Body of pancreas (tissue), 4 donors: Measurements from ENCODE around the gene RANBP1. TPM values are rescaled to one million over a fixed set of nuclear protein-coding genes. Genes with fewer than 3 reads are reported as not detected.

ENCODE experiments used
- ATAC-seq: fragments of 150-250 bp; one replicate; pipeline ENCODE4 v1.9.1; 2016
- DNase-seq, 4 donors: peaks; one replicate each; pipeline ENCODE4 v3.0.0-alpha.2; 2019
- H3K27ac ChIP-seq, 4 donors: fragments of 200-600 bp; sonication (generic); 1 replicate in 3 of 4; 2 replicates in 1 of 4; pipeline versions ENCODE4 v1.5.1 to v1.6.1; 2016 to 2019; ENCODE audit warnings: mild to moderate bottlenecking in 1 of 4, mixed read lengths in 1 of 4, moderate library complexity in 1 of 4
- H3K27me3 ChIP-seq, 2 donors: fragments of 200-600 bp; sonication (generic); one replicate each; pipeline ENCODE4 v1.6.0; 2016; ENCODE audit warnings: mild to moderate bottlenecking in 1 of 2
- H3K36me3 ChIP-seq, 2 donors: fragments of 200-600 bp; sonication (generic); replicated peaks in 1 of 2; 2 replicates each; pipeline ENCODE4 v1.5.1; 2016; ENCODE audit warnings: low read depth in 2 of 2; ENCODE audit not compliant: insufficient read depth in 1 of 2
- H3K4me1 ChIP-seq: fragments of 200-600 bp; sonication (generic); one replicate; pipeline ENCODE4 v1.6.0; 2016
- H3K4me3 ChIP-seq, 2 donors: fragments of 200-600 bp; sonication (generic); 1 replicate in 1 of 2; 2 replicates in 1 of 2; pipeline ENCODE4 v1.5.1; 2016 to 2019
- H3K9me3 ChIP-seq, 3 donors: fragments of 200-600 bp; sonication (generic); 1 replicate in 2 of 3; 2 replicates in 1 of 3; pipeline ENCODE4 v1.5.1; 2016
- POLR2A ChIP-seq, 3 donors: fragments of 450-650 bp; IDR thresholded peaks; one replicate each; pipeline ENCODE4 v1.6.1; 2016; ENCODE audit warnings: antibody characterized with exemption in 3 of 3, mild to moderate bottlenecking in 2 of 3
- WGBS, 2 donors: methylation state at CpG; one replicate each; pipeline ENCODE4 v1.1.5; 2017; 5-methylcytosine and 5-hydroxymethylcytosine counted together
- intact Hi-C: fragments of 100-400 bp; cut with DNase I; formaldehyde crosslinking; loops from one replicate; pipeline ENCODE4 v1.15.1; 2023
- total RNA-seq, 2 donors: library from RNA; depleted of rRNA; stranded (reverse); fragments of >200 nt; gene quantifications; one replicate each; pipeline ENCODE4 v1.1.0, GENCODE V29; 2016
- TF ChIP-seq, protein P1 (sequence below), 7 experiments: fragments of 450-650 bp in 4 of 7; fragments of 200-600 bp in 3 of 7; sonication (generic) in 3 of 7; IDR thresholded peaks; one replicate each; pipeline ENCODE4 v1.5.1; 2016 to 2019; ENCODE audit warnings: antibody characterized with exemption in 7 of 7

Gene RANBP1
- total RNA-seq, 2 donors from 2014 or later: 69.3 to 134 TPM

DNA sequence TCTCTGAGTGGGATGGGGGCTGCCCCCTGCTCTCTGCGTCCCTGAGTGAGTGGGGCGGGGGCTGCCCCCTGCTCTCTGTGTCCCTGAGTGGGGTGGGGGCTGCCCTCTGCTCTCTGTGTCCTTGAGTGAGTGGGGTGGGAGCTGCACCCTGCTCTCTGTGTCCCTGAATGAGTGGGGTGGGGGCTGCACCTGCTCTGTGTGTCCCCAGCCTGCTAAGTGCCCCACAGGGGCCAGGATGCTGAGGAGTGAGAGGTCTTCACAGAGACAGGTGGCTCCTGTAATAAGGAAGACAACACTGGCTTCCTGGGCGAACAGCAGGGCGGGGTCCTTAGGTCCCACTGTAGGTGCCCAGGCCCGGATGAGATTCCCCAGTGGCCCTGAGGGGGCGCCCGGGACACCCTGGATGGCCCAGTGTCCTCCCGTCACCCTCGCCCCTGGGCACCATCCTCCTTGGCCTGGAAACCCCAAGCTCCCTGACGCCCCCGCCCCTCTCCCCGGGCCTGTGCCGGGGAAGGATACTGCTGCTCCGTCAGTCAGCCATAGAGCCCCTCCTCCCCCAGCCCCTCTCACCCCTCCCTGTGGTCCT lies 38.8 kb downstream of the RANBP1 start:
- TF ChIP-seq POLR2A (IDR thresholded peaks at IDR 0.05): no peak
- WGBS, 2 donors: 45 to 80% methylated on average over 2 to 14 of the region's 14 CpGs
- Histone ChIP-seq H3K4me3 (no peak overlapping the region), H3K27me3 (no peaks in the 10 kb centered on the region), H3K4me1 (peaks cover 7% of the 10 kb centered on the region), H3K36me3 (no peaks in the 10 kb centered on the region), H3K27ac (no peak overlapping the region), H3K9me3 (no peaks in the 10 kb centered on the region)
- no peak for ATAC-seq
- intact Hi-C loops: no loop called here
- DNase-seq: no peak

DNA sequence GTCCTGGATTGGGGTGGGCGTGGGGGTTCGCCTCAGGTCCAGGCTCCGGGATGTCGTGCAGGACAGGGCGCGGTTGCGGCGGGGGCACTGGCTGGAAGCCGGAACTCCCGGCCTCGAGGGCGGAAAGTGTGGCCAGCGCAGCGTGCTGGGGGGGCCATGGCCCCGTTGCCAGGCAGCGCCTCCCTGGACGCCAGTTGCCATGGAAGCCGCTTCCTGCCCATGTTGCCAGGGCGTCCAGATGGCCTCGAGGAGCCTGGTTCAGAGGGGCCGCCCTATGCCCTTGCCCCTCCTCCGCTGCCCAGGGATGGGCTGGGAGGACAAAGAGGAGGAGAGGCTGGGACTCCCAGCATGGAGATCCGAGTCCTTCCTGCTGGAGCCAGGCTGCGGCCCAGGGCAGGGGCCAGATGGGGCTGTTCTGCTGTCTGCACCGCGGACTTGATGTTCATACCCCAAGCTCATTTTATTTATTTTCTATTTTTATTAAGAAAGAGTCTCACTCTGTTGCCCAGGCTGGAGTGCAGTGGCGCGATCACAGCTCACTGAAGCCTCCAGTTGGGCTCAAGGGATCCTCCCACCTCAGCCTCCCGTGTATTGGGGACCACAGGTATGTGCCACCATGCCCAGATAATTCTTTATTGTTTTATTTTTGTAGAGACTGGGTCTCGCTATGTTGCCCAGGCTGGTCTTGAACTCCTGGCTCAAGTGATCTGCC lies 39.6 kb downstream of the RANBP1 start:
- Histone ChIP-seq H3K27ac (no peak overlapping the region), H3K27me3 (no peaks in the 10 kb centered on the region), H3K36me3 (no peaks in the 10 kb centered on the region), H3K4me1 (peaks cover 7% of the 10 kb centered on the region), H3K9me3 (no peaks in the 10 kb centered on the region), H3K4me3 (no peak overlapping the region)
- ATAC-seq: peak; percentile 17
- intact Hi-C loops: no loop called here
- WGBS, 2 donors: 51 to 67% methylated on average over 13 to 30 of the region's 30 CpGs
- no peak for TF ChIP-seq POLR2A (IDR thresholded peaks at IDR 0.05)
- TF ChIP-seq, protein P1, sequence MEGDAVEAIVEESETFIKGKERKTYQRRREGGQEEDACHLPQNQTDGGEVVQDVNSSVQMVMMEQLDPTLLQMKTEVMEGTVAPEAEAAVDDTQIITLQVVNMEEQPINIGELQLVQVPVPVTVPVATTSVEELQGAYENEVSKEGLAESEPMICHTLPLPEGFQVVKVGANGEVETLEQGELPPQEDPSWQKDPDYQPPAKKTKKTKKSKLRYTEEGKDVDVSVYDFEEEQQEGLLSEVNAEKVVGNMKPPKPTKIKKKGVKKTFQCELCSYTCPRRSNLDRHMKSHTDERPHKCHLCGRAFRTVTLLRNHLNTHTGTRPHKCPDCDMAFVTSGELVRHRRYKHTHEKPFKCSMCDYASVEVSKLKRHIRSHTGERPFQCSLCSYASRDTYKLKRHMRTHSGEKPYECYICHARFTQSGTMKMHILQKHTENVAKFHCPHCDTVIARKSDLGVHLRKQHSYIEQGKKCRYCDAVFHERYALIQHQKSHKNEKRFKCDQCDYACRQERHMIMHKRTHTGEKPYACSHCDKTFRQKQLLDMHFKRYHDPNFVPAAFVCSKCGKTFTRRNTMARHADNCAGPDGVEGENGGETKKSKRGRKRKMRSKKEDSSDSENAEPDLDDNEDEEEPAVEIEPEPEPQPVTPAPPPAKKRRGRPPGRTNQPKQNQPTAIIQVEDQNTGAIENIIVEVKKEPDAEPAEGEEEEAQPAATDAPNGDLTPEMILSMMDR (IDR thresholded peaks at IDR 0.05): no peak
- peak in 3 of 4 donors; percentile 38 to 50 (median 46) for DNase-seq

GRCh38 chr22:20156042-20156389 lies 40.1 kb downstream of the RANBP1 start:
- Histone ChIP-seq H3K27me3 (no peaks in the 10 kb centered on the region), H3K27ac (no peak overlapping the region), H3K4me3 (no peak overlapping the region), H3K4me1 (peaks cover 7% of the 10 kb centered on the region), H3K36me3 (no peaks in the 10 kb centered on the region), H3K9me3 (no peaks in the 10 kb centered on the region)
- no peak for ATAC-seq
- WGBS, 2 donors: 48% methylated on average over 5 to 7 of the region's 7 CpGs
- intact Hi-C loops: no loop called here
- TF ChIP-seq, protein P1 (IDR thresholded peaks at IDR 0.05): no peak
- no peak for TF ChIP-seq POLR2A (IDR thresholded peaks at IDR 0.05)
- no peak for DNase-seq

- Histone ChIP-seq H3K27me3 (no peaks in the 10 kb centered on the region), H3K4me3 (no peak overlapping the region), H3K36me3 (no peaks in the 10 kb centered on the region), H3K27ac (no peak overlapping the region), H3K9me3 (no peaks in the 10 kb centered on the region), H3K4me1 (peaks cover 7% of the 10 kb centered on the region)
- ATAC-seq (peak; percentile 88), DNase-seq (peak; percentile 83 to 94 (median 91))
- TF ChIP-seq, protein P1 (IDR thresholded peaks at IDR 0.05): peak; percentile 92 to 99 (median 98)
- TF ChIP-seq POLR2A (IDR thresholded peaks at IDR 0.05): no peak
- 35 to 36% methylated on average over 10 to 17 of the region's 17 CpGs for WGBS, 2 donors
- intact Hi-C loops: no loop called here
Measured at GRCh38 chr22:20156611-20157429, 40.9 kb downstream of the RANBP1 start.
